ENCODE data around the gene CDH11.

The CDH11 gene

GRCh38 chr16:65021852-65022595 is 99.8 kb downstream of the CDH11 start:
- no peak for FAIRE-seq

- FAIRE-seq = no peak
Measured at GRCh38 chr16:65016754-65017153, 105.1 kb downstream of the CDH11 start.

- no peak for FAIRE-seq
Measured at GRCh38 chr16:65015599-65015998, 106.3 kb downstream of the CDH11 start.

GRCh38 chr16:65012357-65012756 is 109.5 kb downstream of the CDH11 start:
- FAIRE-seq = no peak

GRCh38 chr16:65010125-65010524 is 111.7 kb downstream of the CDH11 start:
- FAIRE-seq = no peak

GRCh38 chr16:65005696-65006095 is 116.2 kb downstream of the CDH11 start:
- FAIRE-seq = no peak

GRCh38 chr16:65004570-65004969 is 117.3 kb downstream of the CDH11 start:
- FAIRE-seq = no peak

GRCh38 chr16:65003621-65004020 is 118.2 kb downstream of the CDH11 start:
- no peak for FAIRE-seq

GRCh38 chr16:65002265-65002664 is 119.6 kb downstream of the CDH11 start:
- no peak for FAIRE-seq

GRCh38 chr16:65000654-65001053 is 121.2 kb downstream of the CDH11 start:
- no peak for FAIRE-seq

GRCh38 chr16:64997751-64998150 is 124.1 kb downstream of the CDH11 start:
- FAIRE-seq = no peak

- FAIRE-seq = no peak
Measured at GRCh38 chr16:64997121-64997520, 124.7 kb downstream of the CDH11 start.

GRCh38 chr16:64996641-64997040 is 125.2 kb downstream of the CDH11 start:
- FAIRE-seq = no peak

- no peak for FAIRE-seq
Measured at GRCh38 chr16:64993464-64993863, 128.4 kb downstream of the CDH11 start.

GRCh38 chr16:64991001-64991400 is 130.9 kb downstream of the CDH11 start:
- FAIRE-seq = no peak

- no peak for FAIRE-seq
Measured at GRCh38 chr16:64990101-64990500, 131.8 kb downstream of the CDH11 start.

- FAIRE-seq = no peak
Measured at GRCh38 chr16:64989050-64989449, 132.8 kb downstream of the CDH11 start.

GRCh38 chr16:64983963-64984362 is 137.9 kb downstream of the CDH11 start:
- FAIRE-seq = no peak

GRCh38 chr16:64983231-64983630 is 138.6 kb downstream of the CDH11 start:
- no peak for FAIRE-seq

GRCh38 chr16:64982581-64982980 is 139.3 kb downstream of the CDH11 start:
- FAIRE-seq = no peak

- FAIRE-seq = no peak
Measured at GRCh38 chr16:64981568-64982281, 140.1 kb downstream of the CDH11 start.

- no peak for FAIRE-seq
Measured at GRCh38 chr16:64977206-64977920, 144.5 kb downstream of the CDH11 start.

- no peak for FAIRE-seq
Measured at GRCh38 chr16:64975821-64976220, 146.0 kb downstream of the CDH11 start.

GRCh38 chr16:64974381-64974780 is 147.5 kb downstream of the CDH11 start:
- FAIRE-seq = no peak
